Left ventricle myocardium inferior (tissue), 1 donor: ENCODE measurements around the gene EFR3B. TPM values are rescaled to one million over a fixed set of nuclear protein-coding genes. Genes with fewer than 3 reads are reported as not detected.
A peak's percentile ranks its signal among the peaks of the same experiment; 100 is the strongest.
"Not testable (repeated sequence)": the region's sequence is repeated elsewhere in the genome, so short reads cannot be mapped to it uniquely, and the experiment has no call there.

Experiments used
- DNase-seq: peaks from one replicate; pipeline ENCODE4 v3.0.0-alpha.2; 2020
- H3K27ac ChIP-seq: fragments of 200-600 bp; replicated peaks from 2 replicates; pipeline ENCODE4 v1.8.0; 2021
- H3K27me3 ChIP-seq: fragments of 200-600 bp; 2 replicates; pipeline ENCODE4 v1.8.0; 2021; ENCODE audit warnings: low read depth
- H3K36me3 ChIP-seq: fragments of 200-600 bp; 2 replicates; pipeline ENCODE4 v1.8.0; 2021
- H3K4me1 ChIP-seq: fragments of 200-600 bp; 2 replicates; pipeline ENCODE4 v1.8.0; 2021
- H3K4me3 ChIP-seq: fragments of 200-600 bp; 2 replicates; pipeline ENCODE4 v1.8.0; 2021; ENCODE audit warnings: mild to moderate bottlenecking, moderate library complexity
- H3K9me3 ChIP-seq: fragments of 200-600 bp; replicated peaks from 2 replicates; pipeline ENCODE4 v1.8.0; 2021
- intact Hi-C: fragments of 100-400 bp; cut with micrococcal nuclease; formaldehyde crosslinking; loops from one replicate; pipeline ENCODE4 v1.11.0; 2022
- total RNA-seq: library from RNA; stranded (reverse); fragmentation: NEBNext Ultra II Directional; extraction: Animal tissue kit (Norgen Biotek cat#: 25700); gene quantifications from one replicate; pipeline ENCODE4 v1.2.1, GENCODE V29; 2021
- TF ChIP-seq, protein P1 (sequence below): fragments of 200-600 bp; IDR thresholded peaks from 2 replicates; pipeline ENCODE4 v1.8.0; 2021; ENCODE audit warnings: antibody characterized with exemption, mild to moderate bottlenecking, borderline replicate concordance
- donor health status: DM: no; HTN: yes; CAD: no; lungs with severe emphysema.

The EFR3B gene
- total RNA-seq, 1 donor from 2014 or later = 8.7 TPM

DNA sequence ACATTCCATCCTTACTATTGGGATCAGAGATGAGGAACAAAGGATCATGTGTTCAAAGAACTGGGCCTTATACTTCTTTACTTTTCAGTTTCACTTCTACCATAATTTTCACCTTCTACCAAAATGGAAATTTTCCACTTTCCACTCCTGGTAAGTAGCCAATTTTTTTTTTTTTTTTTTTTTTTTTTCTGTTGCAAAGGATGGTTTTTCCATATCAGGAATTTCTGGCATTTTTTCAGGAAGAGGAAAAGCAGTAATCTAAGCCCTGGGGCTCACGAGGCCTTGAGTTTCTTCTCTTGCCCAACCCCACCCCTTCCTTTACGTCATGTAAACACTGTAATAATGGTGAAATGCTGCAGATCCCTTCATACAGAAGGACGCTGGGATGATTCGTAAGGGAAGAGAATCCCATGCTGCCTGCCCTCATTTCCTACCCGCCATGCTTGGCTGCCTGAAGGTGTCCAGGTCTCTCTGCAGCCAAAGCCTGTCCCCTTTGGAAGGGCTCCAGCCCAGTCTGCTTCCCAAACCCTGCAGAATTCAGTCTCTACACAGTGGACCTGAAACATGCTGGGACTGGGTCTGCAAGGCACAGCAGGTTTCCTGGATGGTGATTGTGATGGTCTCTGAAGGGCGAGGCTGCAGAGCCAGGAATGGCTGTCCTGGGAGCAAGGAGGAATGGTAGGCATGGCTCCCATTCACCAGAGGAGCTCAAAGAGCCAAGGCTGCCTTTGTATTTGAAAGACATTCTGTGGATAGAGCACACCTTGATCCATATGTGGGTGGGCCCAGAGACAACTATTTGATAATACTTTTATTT, 57.0 kb downstream of the EFR3B start:
- H3K4me3 ChIP-seq = no peak overlapping the region
- DNase-seq = no peak

DNA sequence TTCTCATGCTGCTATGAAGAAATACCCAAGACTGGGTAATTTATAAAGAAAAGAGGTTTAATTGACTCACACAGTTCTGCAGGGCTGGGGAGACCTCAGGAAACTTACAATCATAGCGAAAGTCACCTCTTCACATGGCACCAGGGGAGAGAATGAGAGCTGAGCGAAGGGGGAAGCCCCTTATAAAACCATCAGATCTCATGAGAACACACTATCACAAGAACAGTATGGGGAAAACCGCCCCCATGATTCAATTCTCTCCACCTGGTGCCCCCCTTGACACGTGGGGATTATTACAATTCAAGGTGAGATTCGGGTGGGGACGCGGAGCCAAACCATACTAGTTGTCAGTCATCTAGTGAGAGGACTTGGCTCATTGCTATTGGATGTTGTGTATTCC, 60.5 kb downstream of the EFR3B start:
- H3K4me3 ChIP-seq, intact Hi-C loops, H3K9me3 ChIP-seq, H3K36me3 ChIP-seq, DNase-seq, H3K27me3 ChIP-seq, H3K27ac ChIP-seq: not testable (repeated sequence)
- peaks cover 20% of the 10 kb centered on the region for H3K4me1 ChIP-seq

More for the DNA sequence above, 57.0 kb downstream of the EFR3B start:
- H3K27me3 ChIP-seq = no peaks in the 10 kb centered on the region
- no peaks in the 10 kb centered on the region for H3K9me3 ChIP-seq
- TF ChIP-seq, protein P1, sequence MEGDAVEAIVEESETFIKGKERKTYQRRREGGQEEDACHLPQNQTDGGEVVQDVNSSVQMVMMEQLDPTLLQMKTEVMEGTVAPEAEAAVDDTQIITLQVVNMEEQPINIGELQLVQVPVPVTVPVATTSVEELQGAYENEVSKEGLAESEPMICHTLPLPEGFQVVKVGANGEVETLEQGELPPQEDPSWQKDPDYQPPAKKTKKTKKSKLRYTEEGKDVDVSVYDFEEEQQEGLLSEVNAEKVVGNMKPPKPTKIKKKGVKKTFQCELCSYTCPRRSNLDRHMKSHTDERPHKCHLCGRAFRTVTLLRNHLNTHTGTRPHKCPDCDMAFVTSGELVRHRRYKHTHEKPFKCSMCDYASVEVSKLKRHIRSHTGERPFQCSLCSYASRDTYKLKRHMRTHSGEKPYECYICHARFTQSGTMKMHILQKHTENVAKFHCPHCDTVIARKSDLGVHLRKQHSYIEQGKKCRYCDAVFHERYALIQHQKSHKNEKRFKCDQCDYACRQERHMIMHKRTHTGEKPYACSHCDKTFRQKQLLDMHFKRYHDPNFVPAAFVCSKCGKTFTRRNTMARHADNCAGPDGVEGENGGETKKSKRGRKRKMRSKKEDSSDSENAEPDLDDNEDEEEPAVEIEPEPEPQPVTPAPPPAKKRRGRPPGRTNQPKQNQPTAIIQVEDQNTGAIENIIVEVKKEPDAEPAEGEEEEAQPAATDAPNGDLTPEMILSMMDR = no peak
- intact Hi-C loops = no loop called here
- H3K4me1 ChIP-seq = peaks cover 20% of the 10 kb centered on the region
- peak overlapping the region; percentile 81 for H3K27ac ChIP-seq
- no peaks in the 10 kb centered on the region for H3K36me3 ChIP-seq

- TF ChIP-seq, protein P1 = no peak
- Histone ChIP-seq H3K4me1 (peaks cover 12% of the 10 kb centered on the region), H3K27me3 (no peaks in the 10 kb centered on the region), H3K36me3 (no peaks in the 10 kb centered on the region), H3K27ac (no peak overlapping the region), H3K4me3 (no peak overlapping the region), H3K9me3 (no peaks in the 10 kb centered on the region)
- no peak for DNase-seq
- intact Hi-C loops = no loop called here
Observed at GRCh38 chr2:25103287-25103871, 61.5 kb downstream of the EFR3B start.

GRCh38 chr2:25104736-25105135, 62.9 kb downstream of the EFR3B start:
- Histone ChIP-seq H3K4me1 (peaks cover under 1% of the 10 kb centered on the region), H3K9me3 (no peaks in the 10 kb centered on the region), H3K27me3 (no peaks in the 10 kb centered on the region), H3K36me3 (no peaks in the 10 kb centered on the region), H3K27ac (no peak overlapping the region), H3K4me3 (no peak overlapping the region)
- intact Hi-C loops = no loop called here
- no peak for DNase-seq
- TF ChIP-seq, protein P1 = no peak

- intact Hi-C loops = no loop called here
- no peak overlapping the region for H3K27ac ChIP-seq
- no peak for DNase-seq
- TF ChIP-seq, protein P1 = no peak
- no peak overlapping the region for H3K4me3 ChIP-seq
- no peaks in the 10 kb centered on the region for H3K4me1 ChIP-seq
- H3K36me3 ChIP-seq = no peaks in the 10 kb centered on the region
- H3K9me3 ChIP-seq = no peaks in the 10 kb centered on the region
- H3K27me3 ChIP-seq = no peaks in the 10 kb centered on the region
Observed at GRCh38 chr2:25105336-25106085, 63.6 kb downstream of the EFR3B start.

DNA sequence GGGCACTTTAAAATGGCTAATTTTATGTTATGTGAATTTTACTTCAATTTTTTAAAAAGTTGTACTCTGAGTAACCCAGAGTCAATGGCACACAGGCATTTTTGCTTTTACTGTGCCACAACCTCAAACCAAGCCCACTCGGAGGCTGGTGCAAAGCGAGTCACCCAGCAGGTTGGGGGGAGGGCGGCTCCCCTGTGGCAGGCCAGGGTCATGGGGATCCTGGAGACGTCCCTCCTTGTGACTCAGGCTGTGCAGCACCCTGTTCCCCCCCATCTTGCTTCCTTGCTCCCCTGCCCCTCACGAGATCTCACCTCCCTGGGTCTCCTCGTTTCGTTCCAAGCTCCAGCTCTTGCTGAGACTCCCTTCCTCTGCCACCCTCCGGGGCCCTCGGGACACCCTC, 67.9 kb downstream of the EFR3B start:
- TF ChIP-seq, protein P1 = no peak
- intact Hi-C loops = no loop called here
- no peaks in the 10 kb centered on the region for H3K4me1 ChIP-seq
- H3K27me3 ChIP-seq = no peaks in the 10 kb centered on the region
- DNase-seq = no peak
- H3K27ac ChIP-seq = no peak overlapping the region
- H3K9me3 ChIP-seq = no peaks in the 10 kb centered on the region
- no peaks in the 10 kb centered on the region for H3K36me3 ChIP-seq
- no peak overlapping the region for H3K4me3 ChIP-seq
